Motor neuron (in vitro differentiated cells): ENCODE results near the gene CALML5. TPM values are rescaled to one million over a fixed set of nuclear protein-coding genes. Genes with fewer than 3 reads are reported as not detected.
A peak's percentile ranks its signal among the peaks of the same experiment; 100 is the strongest.

Source experiments
- ATAC-seq, 8 experiments: fragments of 200-7000 bp; cut with Tn5 transposase; replicated peaks in 6 of 8; 2 replicates each; pipeline ENCODE4 v1.8.0; 2021; ENCODE audit warnings: mild to moderate bottlenecking in 8 of 8, moderate library complexity in 8 of 8
- H3K27ac ChIP-seq, 2 donors: fragments of 250-450 bp; sonication (Bioruptor Pico); 2 replicates each; pipeline ENCODE4 v1.9.0; 2021; ENCODE audit warnings: antibody characterized with exemption in 2 of 2, mild to moderate bottlenecking in 2 of 2, moderate library complexity in 1 of 2
- H3K4me1 ChIP-seq, 2 donors: fragments of 250-450 bp; sonication (Bioruptor Pico); replicated peaks in 1 of 2; 2 replicates each; pipeline ENCODE4 v1.6.1; 2021; ENCODE audit warnings: antibody characterized with exemption in 2 of 2, mild to moderate bottlenecking in 2 of 2, moderate library complexity in 1 of 2
- H3K4me3 ChIP-seq, 5 donors: fragments of 250-450 bp; sonication (Bioruptor Pico); 2 replicates each; pipeline ENCODE4 v1.9.0; 2021; ENCODE audit warnings: antibody characterized with exemption in 5 of 5, mild to moderate bottlenecking in 5 of 5, moderate library complexity in 4 of 5
- WGBS, 10 experiments: fragments of 450-650 bp; shearing (Covaris generic); methylation state at CpG; one replicate each; pipeline ENCODE4 v1.0.0; 2022; 5-methylcytosine and 5-hydroxymethylcytosine counted together
- in situ Hi-C, 9 experiments: fragments of 400-800 bp; cut with MboI; loops; one replicate each; pipeline ENCODE4 v1.15.0; 2021; ENCODE audit warnings: low sequenced_read_pairs in 9 of 9, low pct_unique_long_range_greater_than_20kb in 2 of 9; ENCODE audit not compliant: unreplicated experiment in 9 of 9
- total RNA-seq, 8 experiments: library from RNA; unstranded; fragments of 300-600 nt; gene quantifications; 2 replicates each; pipeline versions ENCODE4 v1.2.3 to v1.2.4, GENCODE V29; 2022

Gene CALML5, protein sequence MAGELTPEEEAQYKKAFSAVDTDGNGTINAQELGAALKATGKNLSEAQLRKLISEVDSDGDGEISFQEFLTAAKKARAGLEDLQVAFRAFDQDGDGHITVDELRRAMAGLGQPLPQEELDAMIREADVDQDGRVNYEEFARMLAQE
- 1 to 10 TPM in 2 of 8 experiments, under 1 TPM in 1, not detected in 5; 0.47 to 3.3 (median 1.7) TPM for total RNA-seq

- Histone ChIP-seq H3K4me3 (no peak within 1 kb of the TSS), H3K4me1 (peaks cover 0 to 6% of the 10 kb centered on the region in 2 donors), H3K27ac (no peak within 1 kb of the TSS)
- in situ Hi-C loops: no loop called here
- 40 to 100% (median 80%) methylated on average over 1 to 2 of the region's 10 CpGs; no CpG with 5 or more reads in 5 of the 10 experiments for WGBS, 10 experiments
- peak in 3 of 8 experiments; percentile 65 to 73 (median 71) for ATAC-seq
Observed at GRCh38 chr10:5499493-5500140, at the start of gene CALML5. TSS of gene CALML5 (minus strand) at chr10:5499570. CDS start at chr10:5499438, 132 bp downstream.

DNA sequence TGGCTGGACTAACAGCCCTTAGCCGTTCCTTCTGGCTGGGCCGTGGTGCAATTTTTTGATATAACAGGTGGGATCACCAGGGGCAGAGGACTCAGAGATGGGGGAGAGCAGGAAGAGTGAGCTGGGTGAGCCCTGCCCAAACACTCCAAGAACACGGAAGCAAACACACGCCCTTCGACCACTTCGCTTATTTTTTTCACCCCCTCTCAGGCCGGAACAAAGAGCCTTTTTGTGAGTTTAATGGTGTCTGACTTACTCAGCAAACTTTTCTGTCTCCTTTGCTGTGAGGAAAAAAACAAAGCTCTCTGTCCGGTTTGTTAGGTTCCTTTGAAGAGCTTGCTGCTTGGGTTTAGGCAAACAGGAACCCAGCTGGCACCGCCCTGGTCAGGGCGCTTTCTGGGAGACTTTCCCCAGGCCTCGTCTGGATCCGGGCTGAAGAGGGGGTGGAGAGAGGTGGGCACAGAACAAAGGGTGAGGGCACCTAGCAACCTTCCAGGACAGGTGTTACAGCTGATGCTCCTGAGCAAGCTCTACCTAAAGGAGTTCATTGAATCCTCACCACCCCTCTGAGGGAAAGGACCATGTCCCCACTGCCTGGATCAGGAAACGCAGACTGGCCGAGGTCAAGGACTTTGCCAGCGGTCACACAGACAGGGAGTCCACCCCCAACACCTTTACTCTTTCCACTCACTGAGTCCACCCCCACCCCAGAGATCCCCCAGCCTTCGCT lies 48.7 kb upstream of the CALML5 start:
- in situ Hi-C loops: no loop called here
- no peak overlapping the region for H3K27ac ChIP-seq
- H3K4me1 ChIP-seq: peaks cover 0 to 14% of the 10 kb centered on the region in 2 donors
- no peak overlapping the region for H3K4me3 ChIP-seq
- 15 to 59% (median 43%) methylated on average over 1 to 11 of the region's 16 CpGs; no CpG with 5 or more reads in 2 of the 10 experiments for WGBS, 10 experiments
- peak in 6 of 8 experiments; percentile 5 to 54 (median 20) for ATAC-seq

DNA sequence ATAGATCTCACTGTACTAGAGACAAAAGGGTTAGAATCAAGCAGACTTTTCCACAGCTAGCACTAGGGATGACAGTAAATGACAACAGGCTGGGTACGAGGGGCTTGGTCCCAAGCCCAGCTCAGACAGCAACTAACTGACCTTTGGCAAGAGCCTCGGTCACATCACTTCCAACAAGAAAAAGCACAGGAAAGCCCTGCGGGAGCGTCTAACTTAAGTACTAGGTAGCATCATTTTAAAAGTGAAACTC lies 48.2 kb upstream of the CALML5 start:
- no peak for ATAC-seq
- no peak overlapping the region for H3K4me3 ChIP-seq
- H3K27ac ChIP-seq: no peak overlapping the region
- peaks cover 0 to 14% of the 10 kb centered on the region in 2 donors for H3K4me1 ChIP-seq
- 67 to 92% (median 79%) methylated on average over 1 to 2 of the region's 4 CpGs; no CpG with 5 or more reads in 6 of the 10 experiments for WGBS, 10 experiments
- in situ Hi-C loops: no loop called here

GRCh38 chr10:5546891-5547680 lies 47.7 kb upstream of the CALML5 start:
- WGBS, 10 experiments: 67 to 100% (median 80%) methylated on average over 1 to 5 of the region's 7 CpGs; no CpG with 5 or more reads in 1 of the 10 experiments
- in situ Hi-C loops: no loop called here
- no peak for ATAC-seq
- H3K4me1 ChIP-seq: peaks cover 0 to 14% of the 10 kb centered on the region in 2 donors
- H3K27ac ChIP-seq: no peak overlapping the region
- H3K4me3 ChIP-seq: no peak overlapping the region

DNA sequence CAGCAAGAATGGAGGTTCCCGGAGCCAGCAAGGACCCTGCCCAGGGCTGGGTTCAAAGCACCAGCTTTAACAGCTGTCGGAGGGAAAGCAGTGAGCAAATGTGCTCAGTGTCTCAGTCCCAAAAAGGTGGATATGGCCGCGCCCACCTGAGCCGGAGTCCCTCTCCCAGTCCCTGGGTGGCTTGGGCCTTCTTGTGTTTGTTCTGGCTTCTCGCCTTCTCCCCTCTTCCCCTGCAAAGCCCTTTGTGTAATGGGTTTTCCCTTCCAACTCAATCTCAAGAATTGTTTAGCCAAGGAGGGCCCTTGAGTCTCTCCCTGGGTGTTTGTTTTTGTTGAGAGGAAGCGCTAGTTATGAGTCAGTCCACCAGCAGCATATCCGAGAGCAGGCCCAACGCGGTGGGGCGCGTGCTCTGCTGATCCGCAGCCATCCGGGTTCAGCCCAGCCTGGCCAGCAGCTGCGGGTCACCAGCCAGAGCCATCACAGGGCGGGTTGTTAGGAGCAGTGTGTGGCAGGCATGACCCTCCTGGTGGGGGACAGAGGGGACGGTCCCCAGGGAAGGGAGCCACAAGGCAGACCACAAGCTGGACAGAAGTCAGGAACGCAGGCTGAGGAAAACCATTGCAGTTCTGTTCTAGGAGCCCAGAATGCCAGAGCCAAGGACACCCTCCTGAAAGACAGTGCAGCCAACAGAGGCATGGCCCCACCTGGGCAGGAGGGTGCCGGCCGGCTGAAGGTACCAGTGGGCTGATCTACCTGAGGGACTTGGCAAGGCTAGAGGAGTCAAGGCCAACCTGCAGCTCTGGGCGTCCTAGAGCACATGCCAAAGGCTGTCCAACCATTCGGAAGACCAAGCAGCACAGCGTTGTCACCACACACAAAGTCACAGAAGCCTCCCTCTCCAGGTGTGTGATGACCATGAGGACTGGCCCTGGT lies 46.7 kb upstream of the CALML5 start:
- Histone ChIP-seq H3K4me3 (no peak overlapping the region), H3K27ac (no peak overlapping the region), H3K4me1 (peaks cover 0 to 10% of the 10 kb centered on the region in 2 donors)
- WGBS, 10 experiments: 67 to 100% (median 87%) methylated on average over 1 to 13 of the region's 23 CpGs; no CpG with 5 or more reads in 3 of the 10 experiments
- peak in 1 of 8 experiments; percentile 9 for ATAC-seq
- in situ Hi-C loops: no loop called here

GRCh38 chr10:5545426-5545777 lies 46.0 kb upstream of the CALML5 start:
- ATAC-seq: no peak
- Histone ChIP-seq H3K27ac (no peak overlapping the region), H3K4me3 (no peak overlapping the region), H3K4me1 (peaks cover 0 to 10% of the 10 kb centered on the region in 2 donors)
- WGBS, 10 experiments: 67 to 100% (median 86%) methylated on average over 1 to 2 of the region's 2 CpGs; no CpG with 5 or more reads in 6 of the 10 experiments
- in situ Hi-C loops: no loop called here

- WGBS, 10 experiments: 40 to 80% (median 50%) methylated on average over 1 of the region's 1 CpG; no CpG with 5 or more reads in 7 of the 10 experiments
- no peak overlapping the region for H3K27ac ChIP-seq
- in situ Hi-C loops: no loop called here
- peaks cover 0 to 10% of the 10 kb centered on the region in 2 donors for H3K4me1 ChIP-seq
- no peak overlapping the region for H3K4me3 ChIP-seq
- ATAC-seq: no peak
Observed at GRCh38 chr10:5545011-5545410, 45.6 kb upstream of the CALML5 start.

GRCh38 chr10:5544216-5544805 lies 44.9 kb upstream of the CALML5 start:
- WGBS, 10 experiments: 49 to 89% (median 74%) methylated on average over 1 to 6 of the region's 6 CpGs; no CpG with 5 or more reads in 3 of the 10 experiments

GRCh38 chr10:5543623-5544022 lies 44.3 kb upstream of the CALML5 start:
- in situ Hi-C loops: no loop called here
- Histone ChIP-seq H3K27ac (no peak overlapping the region), H3K4me1 (peaks cover 0 to 10% of the 10 kb centered on the region in 2 donors), H3K4me3 (no peak overlapping the region)
- ATAC-seq: no peak
- WGBS, 10 experiments: 91 to 100% (median 100%) methylated on average over 1 of the region's 1 CpG; no CpG with 5 or more reads in 1 of the 10 experiments

More at GRCh38 chr10:5544216-5544805, 44.9 kb upstream of the CALML5 start:
- no peak for ATAC-seq
- Histone ChIP-seq H3K27ac (no peak overlapping the region), H3K4me3 (no peak overlapping the region), H3K4me1 (peaks cover 0 to 10% of the 10 kb centered on the region in 2 donors)
- in situ Hi-C loops: no loop called here

- Histone ChIP-seq H3K4me1 (no peaks in the 10 kb centered on the region), H3K27ac (no peak overlapping the region), H3K4me3 (no peak overlapping the region)
- no peak for ATAC-seq
- in situ Hi-C loops: no loop called here
- 90 to 100% (median 100%) methylated on average over 1 of the region's 1 CpG; no CpG with 5 or more reads in 1 of the 10 experiments for WGBS, 10 experiments
Observed at GRCh38 chr10:5542100-5542499, 42.7 kb upstream of the CALML5 start.

DNA sequence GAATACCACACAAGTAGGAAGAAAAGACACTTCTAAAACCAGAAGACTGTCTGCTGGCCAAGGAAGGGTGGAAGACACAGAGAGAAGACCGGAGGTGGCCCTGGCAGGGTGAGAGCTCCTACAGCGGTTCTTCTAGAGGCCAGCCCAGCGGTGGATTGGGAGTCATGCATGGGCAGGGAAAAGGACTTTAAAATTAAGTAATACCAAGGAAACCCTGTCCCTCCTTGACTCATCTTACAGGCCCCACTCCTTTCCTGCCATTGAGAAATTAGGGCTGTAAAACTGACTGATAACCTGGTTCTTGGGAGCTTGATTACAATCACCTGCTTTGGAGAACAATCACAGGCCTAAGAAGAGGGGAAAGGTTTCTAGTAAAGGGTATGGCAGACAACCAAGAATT lies 41.5 kb upstream of the CALML5 start:
- H3K4me3 ChIP-seq: no peak overlapping the region
- H3K4me1 ChIP-seq: no peaks in the 10 kb centered on the region
- in situ Hi-C loops: no loop called here
- WGBS, 10 experiments: 83 to 100% (median 100%) methylated on average over 1 of the region's 3 CpGs; no CpG with 5 or more reads in 5 of the 10 experiments
- H3K27ac ChIP-seq: no peak overlapping the region
- no peak for ATAC-seq

- WGBS, 10 experiments: 87 to 100% (median 92%) methylated on average over 2 to 7 of the region's 9 CpGs; no CpG with 5 or more reads in 3 of the 10 experiments
- H3K27ac ChIP-seq: no peak overlapping the region
- in situ Hi-C loops: no loop called here
Observed at GRCh38 chr10:5540080-5540479, 40.7 kb upstream of the CALML5 start.

More at GRCh38 chr10:5540080-5540479, 40.7 kb upstream of the CALML5 start:
- H3K4me3 ChIP-seq: no peak overlapping the region
- no peaks in the 10 kb centered on the region for H3K4me1 ChIP-seq
- no peak for ATAC-seq
